HUES48 (cell line): ENCODE data around the gene NNAT.

Source experiments
- H3K27ac ChIP-seq: one replicate; pipeline ENCODE4 v1.7.0; 2013; ENCODE audit warnings: low read depth, low read length, inconsistent platforms
- H3K27me3 ChIP-seq: 2 replicates; pipeline ENCODE4 v1.6.1; 2013; ENCODE audit warnings: mild to moderate bottlenecking, low read length; ENCODE audit not compliant: control insufficient read depth, insufficient read depth
- H3K36me3 ChIP-seq: 2 replicates; pipeline ENCODE4 v1.6.1; 2013; ENCODE audit warnings: low read length; ENCODE audit not compliant: control insufficient read depth, insufficient read depth
- H3K4me1 ChIP-seq: 2 replicates; pipeline ENCODE4 v1.6.1; 2013; ENCODE audit warnings: mild to moderate bottlenecking, low read length; ENCODE audit not compliant: control insufficient read depth, insufficient read depth
- H3K4me3 ChIP-seq: 2 replicates; pipeline ENCODE4 v1.5.1; 2013; ENCODE audit warnings: mild to moderate bottlenecking, low read depth, low read length
- H3K9ac ChIP-seq: 2 replicates; pipeline ENCODE4 v1.6.1; 2013; ENCODE audit warnings: mild to moderate bottlenecking, low read depth, low read length, moderate library complexity
- H3K9me3 ChIP-seq: 2 replicates; pipeline ENCODE4 v1.6.1; 2013; ENCODE audit warnings: low read length; ENCODE audit not compliant: control insufficient read depth, insufficient read depth

NNAT gene

GRCh38 chr20:37570419-37570818 is 49.4 kb downstream of the NNAT start:
- Histone ChIP-seq H3K36me3 (no peaks in the 10 kb centered on the region), H3K9me3 (no peaks in the 10 kb centered on the region), H3K27ac (no peak overlapping the region), H3K4me1 (peaks cover 17% of the 10 kb centered on the region), H3K9ac (no peak overlapping the region), H3K4me3 (no peak overlapping the region), H3K27me3 (0 out of 2 replicates have a peak, but pooled peaks cover 5% of the 10 kb centered on the region)

- H3K36me3 ChIP-seq, result no peaks in the 10 kb centered on the region
- 0 out of 2 replicates have a peak, but pooled peaks cover 5% of the 10 kb centered on the region for H3K27me3 ChIP-seq
- no peak overlapping the region for H3K4me3 ChIP-seq
- H3K9me3 ChIP-seq, result no peaks in the 10 kb centered on the region
- H3K4me1 ChIP-seq, result peaks cover 17% of the 10 kb centered on the region
- H3K9ac ChIP-seq, result no peak overlapping the region
- no peak overlapping the region for H3K27ac ChIP-seq
Measured at GRCh38 chr20:37571033-37571432, 50.0 kb downstream of the NNAT start.
